ENCODE measurements around the gene CCL8.

GRCh38 chr17:34361478-34362061, 42.3 kb downstream of the CCL8 start:
- TF ChIP-seq EZH2 (IDR thresholded peaks at IDR 0.05; ENCODE audit: low read length, missing control alignments), result no peak
- TF ChIP-seq, protein P1, sequence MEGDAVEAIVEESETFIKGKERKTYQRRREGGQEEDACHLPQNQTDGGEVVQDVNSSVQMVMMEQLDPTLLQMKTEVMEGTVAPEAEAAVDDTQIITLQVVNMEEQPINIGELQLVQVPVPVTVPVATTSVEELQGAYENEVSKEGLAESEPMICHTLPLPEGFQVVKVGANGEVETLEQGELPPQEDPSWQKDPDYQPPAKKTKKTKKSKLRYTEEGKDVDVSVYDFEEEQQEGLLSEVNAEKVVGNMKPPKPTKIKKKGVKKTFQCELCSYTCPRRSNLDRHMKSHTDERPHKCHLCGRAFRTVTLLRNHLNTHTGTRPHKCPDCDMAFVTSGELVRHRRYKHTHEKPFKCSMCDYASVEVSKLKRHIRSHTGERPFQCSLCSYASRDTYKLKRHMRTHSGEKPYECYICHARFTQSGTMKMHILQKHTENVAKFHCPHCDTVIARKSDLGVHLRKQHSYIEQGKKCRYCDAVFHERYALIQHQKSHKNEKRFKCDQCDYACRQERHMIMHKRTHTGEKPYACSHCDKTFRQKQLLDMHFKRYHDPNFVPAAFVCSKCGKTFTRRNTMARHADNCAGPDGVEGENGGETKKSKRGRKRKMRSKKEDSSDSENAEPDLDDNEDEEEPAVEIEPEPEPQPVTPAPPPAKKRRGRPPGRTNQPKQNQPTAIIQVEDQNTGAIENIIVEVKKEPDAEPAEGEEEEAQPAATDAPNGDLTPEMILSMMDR (conservative IDR thresholded peaks at IDR 0.05 in 1 of 2, IDR thresholded peaks at IDR 0.05 in 1 of 2; ENCODE audit: low read depth in 1 of 2, low read length in 2 of 2), result peak; percentile 99 to 100
